Esophagus muscularis mucosa (tissue), 4 donors: ENCODE results near the gene HSD11B1L.

Experiments
- EP300 ChIP-seq: sonication (generic); formaldehyde crosslinking; IDR thresholded peaks from one replicate; pipeline ENCODE4 v1.6.1; 2017; ENCODE audit warnings: antibody characterized with exemption
- POLR2A ChIP-seq: fragments of 450-650 bp; IDR thresholded peaks from one replicate; pipeline ENCODE4 v1.6.1; 2017; ENCODE audit warnings: antibody characterized with exemption, moderate library complexity, mild to moderate bottlenecking, low read depth
- POLR2AphosphoS5 ChIP-seq, 2 donors: sonication (generic); formaldehyde crosslinking; IDR thresholded peaks; one replicate each; pipeline ENCODE4 v1.6.1; 2017; ENCODE audit warnings: antibody characterized with exemption in 2 of 2
- TF ChIP-seq, protein P1 (sequence below), 3 experiments: fragments of 200-600 bp in 2 of 3; fragments of 450-650 bp in 1 of 3; sonication (generic) in 2 of 3; IDR thresholded peaks; one replicate each; pipeline ENCODE4 v1.5.1; 2017 to 2019; ENCODE audit warnings: antibody characterized with exemption in 3 of 3, mild to moderate bottlenecking in 2 of 3, moderate library complexity in 1 of 3

DNA sequence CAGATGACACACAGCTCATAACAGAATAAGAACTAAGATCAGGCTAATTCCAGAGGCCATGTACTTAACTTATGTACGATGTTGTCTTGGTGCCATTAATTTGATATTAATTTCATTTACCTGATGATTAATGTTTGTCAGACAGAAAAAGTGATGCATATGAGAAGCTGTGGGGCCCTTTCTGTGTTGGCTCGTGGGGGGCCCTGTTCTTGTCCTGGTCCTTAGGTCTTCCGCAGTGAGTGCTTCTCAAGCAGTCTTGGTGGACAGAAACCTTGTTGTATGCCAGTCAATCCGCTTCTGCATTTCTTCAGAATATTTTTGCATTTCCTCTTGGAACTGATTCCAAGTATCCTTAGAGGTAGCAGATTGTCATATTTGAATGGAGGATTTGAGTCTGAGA is 37.8 kb upstream of the HSD11B1L start:
- TF ChIP-seq, protein P1, sequence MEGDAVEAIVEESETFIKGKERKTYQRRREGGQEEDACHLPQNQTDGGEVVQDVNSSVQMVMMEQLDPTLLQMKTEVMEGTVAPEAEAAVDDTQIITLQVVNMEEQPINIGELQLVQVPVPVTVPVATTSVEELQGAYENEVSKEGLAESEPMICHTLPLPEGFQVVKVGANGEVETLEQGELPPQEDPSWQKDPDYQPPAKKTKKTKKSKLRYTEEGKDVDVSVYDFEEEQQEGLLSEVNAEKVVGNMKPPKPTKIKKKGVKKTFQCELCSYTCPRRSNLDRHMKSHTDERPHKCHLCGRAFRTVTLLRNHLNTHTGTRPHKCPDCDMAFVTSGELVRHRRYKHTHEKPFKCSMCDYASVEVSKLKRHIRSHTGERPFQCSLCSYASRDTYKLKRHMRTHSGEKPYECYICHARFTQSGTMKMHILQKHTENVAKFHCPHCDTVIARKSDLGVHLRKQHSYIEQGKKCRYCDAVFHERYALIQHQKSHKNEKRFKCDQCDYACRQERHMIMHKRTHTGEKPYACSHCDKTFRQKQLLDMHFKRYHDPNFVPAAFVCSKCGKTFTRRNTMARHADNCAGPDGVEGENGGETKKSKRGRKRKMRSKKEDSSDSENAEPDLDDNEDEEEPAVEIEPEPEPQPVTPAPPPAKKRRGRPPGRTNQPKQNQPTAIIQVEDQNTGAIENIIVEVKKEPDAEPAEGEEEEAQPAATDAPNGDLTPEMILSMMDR (IDR thresholded peaks at IDR 0.05) = no peak
- TF ChIP-seq POLR2A (no peak), POLR2AphosphoS5 (IDR thresholded peaks at IDR 0.05) (no peak), EP300 (no peak)
